ENCODE measurements around the gene SERPINB10. TPM values are rescaled to one million over a fixed set of nuclear protein-coding genes. Genes with fewer than 3 reads are reported as not detected.

SERPINB10 gene
- total RNA-seq, 1 experiment from 2014 or later: not detected

DNA sequence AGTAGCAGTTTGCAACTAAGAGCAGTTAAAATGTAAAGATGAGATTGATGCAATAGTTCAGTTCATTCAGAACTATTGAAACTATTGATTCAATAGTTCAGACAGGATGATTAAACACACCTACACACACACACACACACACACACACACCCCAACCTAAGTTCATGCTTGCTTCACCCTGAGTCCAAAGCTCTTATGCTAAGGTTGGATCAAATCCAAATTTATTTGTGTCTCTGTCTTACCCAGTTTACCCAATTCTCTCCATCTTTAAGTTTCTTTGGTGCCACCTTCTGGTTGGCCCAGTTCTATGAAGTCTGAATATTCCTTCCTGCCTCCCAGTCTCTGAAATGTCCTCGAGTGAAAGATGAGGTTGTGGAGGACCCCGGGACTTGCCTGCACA, 67.2 kb downstream of the SERPINB10 start (continued):
- TF ChIP-seq, protein P1, sequence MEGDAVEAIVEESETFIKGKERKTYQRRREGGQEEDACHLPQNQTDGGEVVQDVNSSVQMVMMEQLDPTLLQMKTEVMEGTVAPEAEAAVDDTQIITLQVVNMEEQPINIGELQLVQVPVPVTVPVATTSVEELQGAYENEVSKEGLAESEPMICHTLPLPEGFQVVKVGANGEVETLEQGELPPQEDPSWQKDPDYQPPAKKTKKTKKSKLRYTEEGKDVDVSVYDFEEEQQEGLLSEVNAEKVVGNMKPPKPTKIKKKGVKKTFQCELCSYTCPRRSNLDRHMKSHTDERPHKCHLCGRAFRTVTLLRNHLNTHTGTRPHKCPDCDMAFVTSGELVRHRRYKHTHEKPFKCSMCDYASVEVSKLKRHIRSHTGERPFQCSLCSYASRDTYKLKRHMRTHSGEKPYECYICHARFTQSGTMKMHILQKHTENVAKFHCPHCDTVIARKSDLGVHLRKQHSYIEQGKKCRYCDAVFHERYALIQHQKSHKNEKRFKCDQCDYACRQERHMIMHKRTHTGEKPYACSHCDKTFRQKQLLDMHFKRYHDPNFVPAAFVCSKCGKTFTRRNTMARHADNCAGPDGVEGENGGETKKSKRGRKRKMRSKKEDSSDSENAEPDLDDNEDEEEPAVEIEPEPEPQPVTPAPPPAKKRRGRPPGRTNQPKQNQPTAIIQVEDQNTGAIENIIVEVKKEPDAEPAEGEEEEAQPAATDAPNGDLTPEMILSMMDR (IDR thresholded peaks at IDR 0.05): no peak
- TF ChIP-seq ZNF219 (CRISPR knock-in tag; IDR thresholded peaks at IDR 0.05; ENCODE audit: borderline replicate concordance): no peak

DNA sequence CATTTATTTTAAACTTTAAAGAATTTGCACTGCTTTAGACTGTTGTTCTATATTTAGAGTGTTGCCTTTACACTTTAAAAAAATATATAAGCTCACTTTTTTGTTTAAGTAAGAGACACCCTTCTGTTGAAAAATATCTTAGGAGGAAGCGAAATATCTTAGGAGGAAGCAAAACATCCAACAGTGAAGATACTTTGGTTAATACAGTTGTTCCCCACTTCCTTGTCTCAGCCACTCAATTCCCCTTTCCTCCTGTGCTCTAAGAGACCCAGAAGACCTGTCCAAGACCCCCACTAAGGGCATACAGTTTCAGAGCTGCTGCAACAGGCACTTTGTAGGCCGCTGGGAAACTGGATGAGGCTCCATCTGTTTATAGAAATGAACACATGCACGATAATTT, 67.9 kb downstream of the SERPINB10 start:
- Mint-ChIP-seq H3K36me3 (no peaks in the 10 kb centered on the region), H3K4me3 (no peak overlapping the region), H3K9me3 (no peaks in the 10 kb centered on the region), H3K4me1 (peaks cover 18% of the 10 kb centered on the region), H3K27ac (no peak overlapping the region), H3K27me3 (ENCODE audit: low read depth) (peaks cover 86% of the 10 kb centered on the region)
- ChIA-PET CTCF (interaction anchor here (1.2 to 2.5 kb wide), 3 partner anchors 9 to 39 kb away, joined by 3 to 11 read pairs (median 5); no protein-coding TSS in a partner anchor), POLR2A (no interaction called here)
- TF ChIP-seq, protein P2, sequence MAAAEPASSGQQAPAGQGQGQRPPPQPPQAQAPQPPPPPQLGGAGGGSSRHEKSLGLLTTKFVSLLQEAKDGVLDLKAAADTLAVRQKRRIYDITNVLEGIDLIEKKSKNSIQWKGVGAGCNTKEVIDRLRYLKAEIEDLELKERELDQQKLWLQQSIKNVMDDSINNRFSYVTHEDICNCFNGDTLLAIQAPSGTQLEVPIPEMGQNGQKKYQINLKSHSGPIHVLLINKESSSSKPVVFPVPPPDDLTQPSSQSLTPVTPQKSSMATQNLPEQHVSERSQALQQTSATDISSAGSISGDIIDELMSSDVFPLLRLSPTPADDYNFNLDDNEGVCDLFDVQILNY (CRISPR knock-in tag; IDR thresholded peaks at IDR 0.05): no peak
- no peak for TF ChIP-seq ZNF121 (CRISPR knock-in tag; IDR thresholded peaks at IDR 0.05)
- ATAC-seq: no peak
- DNase-seq (ENCODE audit: low spot score): no peak

DNA sequence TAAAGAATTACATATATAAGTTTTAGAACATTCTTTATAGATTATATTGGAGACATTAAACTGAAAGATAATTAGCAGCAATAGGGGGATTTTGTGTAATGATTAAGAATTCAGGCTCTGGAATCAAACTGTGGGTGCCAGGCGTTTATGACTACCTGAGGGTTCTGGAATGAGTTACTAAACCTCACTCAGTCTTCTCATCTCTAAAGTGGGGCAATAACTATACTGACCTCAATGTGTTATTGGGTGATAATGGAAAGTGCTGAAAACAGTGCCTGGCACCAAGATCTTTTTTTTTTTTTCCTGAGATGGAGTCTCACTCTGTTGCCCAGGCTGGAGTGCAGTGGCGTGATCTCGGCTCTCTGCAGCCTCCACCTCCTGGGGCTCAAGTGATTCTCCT, 69.3 kb downstream of the SERPINB10 start:
- Mint-ChIP-seq H3K4me3 (no peak overlapping the region), H3K36me3 (no peaks in the 10 kb centered on the region), H3K4me1 (peaks cover 9% of the 10 kb centered on the region), H3K9me3 (no peaks in the 10 kb centered on the region), H3K27me3 (ENCODE audit: low read depth) (peaks cover 88% of the 10 kb centered on the region), H3K27ac (no peak overlapping the region)
- TF ChIP-seq ZMAT4 (CRISPR knock-in tag; IDR thresholded peaks at IDR 0.05) (no peak), NR2C2 (CRISPR knock-in tag; IDR thresholded peaks at IDR 0.05) (no peak), ATF3 (CRISPR knock-in tag; conservative IDR thresholded peaks at IDR 0.05) (no peak), SMAD4 (CRISPR knock-in tag; IDR thresholded peaks at IDR 0.05) (no peak), OVOL2 (CRISPR knock-in tag; IDR thresholded peaks at IDR 0.05; ENCODE audit: borderline replicate concordance) (no peak), FOXK1 (CRISPR knock-in tag; IDR thresholded peaks at IDR 0.05) (no peak), ZNF423 (CRISPR knock-in tag; IDR thresholded peaks at IDR 0.05) (no peak), ETV6 (CRISPR knock-in tag; IDR thresholded peaks at IDR 0.05) (no peak)
- TF ChIP-seq, protein P3, sequence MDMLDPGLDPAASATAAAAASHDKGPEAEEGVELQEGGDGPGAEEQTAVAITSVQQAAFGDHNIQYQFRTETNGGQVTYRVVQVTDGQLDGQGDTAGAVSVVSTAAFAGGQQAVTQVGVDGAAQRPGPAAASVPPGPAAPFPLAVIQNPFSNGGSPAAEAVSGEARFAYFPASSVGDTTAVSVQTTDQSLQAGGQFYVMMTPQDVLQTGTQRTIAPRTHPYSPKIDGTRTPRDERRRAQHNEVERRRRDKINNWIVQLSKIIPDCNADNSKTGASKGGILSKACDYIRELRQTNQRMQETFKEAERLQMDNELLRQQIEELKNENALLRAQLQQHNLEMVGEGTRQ (CRISPR knock-in tag; IDR thresholded peaks at IDR 0.05): no peak
- POLR2A ChIA-PET: interaction anchor here (0.6 kb wide), 1 partner anchor 62 kb away, joined by 5 read pairs; no protein-coding TSS in a partner anchor
- DNase-seq (ENCODE audit: low spot score) (no peak), ATAC-seq (no peak)
- CTCF ChIA-PET: interaction anchor here (1.7 to 2.5 kb wide), 2 partner anchors 14 kb away, joined by 3 to 11 read pairs; no protein-coding TSS in a partner anchor

- peaks cover 65% of the 10 kb centered on the region for H3K27me3 Mint-ChIP-seq (ENCODE audit: low read depth)
- peak; percentile 55 for DNase-seq (ENCODE audit: low spot score)
- no peak overlapping the region for H3K27ac Mint-ChIP-seq
- CTCF ChIA-PET: interaction anchor here (1.5 kb wide), 1 partner anchor 16 kb away, joined by 5 read pairs; no protein-coding TSS in a partner anchor
- POLR2A ChIA-PET: no interaction called here
- peaks cover 8% of the 10 kb centered on the region for H3K4me1 Mint-ChIP-seq
- H3K4me3 Mint-ChIP-seq: no peak overlapping the region
- H3K36me3 Mint-ChIP-seq: no peaks in the 10 kb centered on the region
- H3K9me3 Mint-ChIP-seq: no peaks in the 10 kb centered on the region
- TF ChIP-seq ATF1 (CRISPR knock-in tag; IDR thresholded peaks at IDR 0.05): no peak
- TF ChIP-seq, protein P1 (IDR thresholded peaks at IDR 0.05): peak; percentile 51
- TF ChIP-seq SMAD4 (CRISPR knock-in tag; IDR thresholded peaks at IDR 0.05): no peak
- no peak for TF ChIP-seq HMGA2 (CRISPR knock-in tag; IDR thresholded peaks at IDR 0.05)
- TF ChIP-seq ZNF281 (CRISPR knock-in tag; IDR thresholded peaks at IDR 0.05): no peak
- TF ChIP-seq GRHL2 (CRISPR knock-in tag; IDR thresholded peaks at IDR 0.05; ENCODE audit: insufficient replicate concordance, severe bottlenecking): no peak
- no peak for TF ChIP-seq HMGXB4 (CRISPR knock-in tag; IDR thresholded peaks at IDR 0.05)
- peak; percentile 90 for ATAC-seq
Measured at GRCh38 chr18:63979409-63979920, 71.7 kb downstream of the SERPINB10 start.
